PC-9 (cell line): Measurements from ENCODE around the gene AKT1S1.

ENCODE experiments used
- CTCF ChIP-seq: fragments of 200-600 bp; sonication (generic); conservative IDR thresholded peaks from 2 replicates; pipeline ENCODE4 v1.6.1; 2017; ENCODE audit warnings: mixed run types, antibody characterized with exemption, mild to moderate bottlenecking, moderate library complexity
- EZH2 ChIP-seq: fragments of 200-600 bp; sonication (generic); IDR thresholded peaks from 2 replicates; pipeline ENCODE4 v1.8.0; 2017; ENCODE audit warnings: antibody characterized with exemption, low read depth

- TF ChIP-seq CTCF (no peak), EZH2 (no peak)
These were observed 26.4 kb downstream of the AKT1S1 start, which contains the start of gene PTOV1 for GRCh38 chr19:49850487-49851342.
